Stimulated activated naive CD8-positive, alpha-beta T cell treated with anti-CD3 and anti-CD28 coated beads, Interleukin-15, Interleukin-2, amounts not matched to agents 100 ng/mL and 50 ng/mL, for 24 hours (primary cell): Measurements from ENCODE around the gene HS3ST5.
"Not testable (repeated sequence)": the region's sequence is repeated elsewhere in the genome, so short reads cannot be mapped to it uniquely, and the experiment has no call there.

Source experiments
- H3K27ac Mint-ChIP-seq: one replicate; pipeline ENCODE4 v1.8.0; 2021; ENCODE audit warnings: mild to moderate bottlenecking, mixed read lengths
- H3K27me3 Mint-ChIP-seq: one replicate; pipeline ENCODE4 v1.8.0; 2021; ENCODE audit warnings: mixed read lengths
- H3K36me3 Mint-ChIP-seq: one replicate; pipeline ENCODE4 v1.8.0; 2021; ENCODE audit warnings: low read depth, mixed read lengths
- H3K4me1 Mint-ChIP-seq: one replicate; pipeline ENCODE4 v1.8.0; 2021; ENCODE audit warnings: low read depth, mixed read lengths
- H3K4me3 Mint-ChIP-seq: one replicate; pipeline ENCODE4 v1.8.0; 2021; ENCODE audit warnings: mild to moderate bottlenecking, mixed read lengths
- H3K9me3 Mint-ChIP-seq: one replicate; pipeline ENCODE4 v1.8.0; 2021; ENCODE audit warnings: mixed read lengths

The HS3ST5 gene

DNA sequence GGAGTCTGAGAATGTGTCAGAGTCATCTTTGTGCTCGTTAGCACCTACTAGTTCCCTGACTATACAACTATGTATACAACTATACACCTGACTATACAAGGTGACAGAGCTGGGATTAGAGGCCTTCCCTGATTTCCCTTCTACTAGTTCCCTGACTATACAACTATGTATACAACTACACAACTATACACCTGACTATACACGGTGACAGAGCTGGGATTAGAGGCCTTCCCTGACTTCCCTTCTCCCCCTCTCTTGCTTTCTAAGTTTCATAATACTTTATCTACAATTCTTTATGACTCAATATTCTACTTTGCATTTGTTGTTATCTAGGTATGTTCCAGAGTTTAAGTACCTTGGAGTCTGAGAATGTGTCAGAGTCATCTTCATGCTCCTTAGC lies 68.0 kb downstream of the HS3ST5 start:
- H3K4me1 Mint-ChIP-seq, result no peaks in the 10 kb centered on the region
- H3K36me3 Mint-ChIP-seq, result no peaks in the 10 kb centered on the region
- H3K9me3 Mint-ChIP-seq, result no peaks in the 10 kb centered on the region
- no peak overlapping the region for H3K4me3 Mint-ChIP-seq
- H3K27ac Mint-ChIP-seq, result no peak overlapping the region
- H3K27me3 Mint-ChIP-seq, result peaks cover 4% of the 10 kb centered on the region

DNA sequence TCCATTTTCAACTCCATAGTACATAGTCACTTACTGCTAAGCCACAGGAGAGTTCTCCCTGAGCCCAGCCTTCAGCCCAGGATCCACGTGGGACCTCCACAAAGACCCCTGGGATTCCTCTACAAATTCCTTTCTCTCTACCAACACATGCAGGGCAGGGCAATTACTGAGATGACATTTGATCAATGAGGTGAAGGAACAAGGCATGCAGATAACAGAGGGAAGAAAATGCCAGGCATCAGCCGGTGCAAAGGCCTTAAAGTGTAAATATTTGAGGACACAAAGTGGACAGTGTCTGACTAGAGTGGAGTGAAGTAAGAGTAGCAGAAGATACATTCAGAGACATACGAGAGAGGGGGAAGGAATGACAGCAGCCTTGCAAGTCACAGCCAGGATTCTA lies 70.2 kb downstream of the HS3ST5 start:
- H3K36me3 Mint-ChIP-seq, result no peaks in the 10 kb centered on the region
- no peak overlapping the region for H3K27ac Mint-ChIP-seq
- H3K9me3 Mint-ChIP-seq, result no peaks in the 10 kb centered on the region
- no peaks in the 10 kb centered on the region for H3K27me3 Mint-ChIP-seq
- no peaks in the 10 kb centered on the region for H3K4me1 Mint-ChIP-seq
- no peak overlapping the region for H3K4me3 Mint-ChIP-seq

DNA sequence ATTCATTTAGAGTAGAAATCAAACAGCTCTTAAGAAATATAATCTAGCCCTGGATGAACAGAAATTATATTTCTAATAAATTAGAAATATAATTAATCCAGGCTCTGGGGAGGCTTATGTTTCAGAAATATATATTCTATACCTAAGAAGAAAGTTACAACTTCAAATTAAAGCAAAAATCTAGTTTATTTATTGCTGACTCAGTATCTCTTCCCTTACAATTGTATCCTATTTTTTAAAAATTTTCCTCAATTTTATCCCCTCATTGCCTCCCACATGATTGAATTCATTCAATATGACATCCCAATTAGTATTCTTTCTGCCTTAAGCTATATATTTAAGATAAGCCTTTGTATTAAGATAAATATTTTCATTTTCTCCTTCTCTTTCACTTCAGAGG lies 71.4 kb downstream of the HS3ST5 start:
- Mint-ChIP-seq H3K27ac (no peak overlapping the region), H3K9me3 (no peaks in the 10 kb centered on the region), H3K4me1 (no peaks in the 10 kb centered on the region), H3K4me3 (no peak overlapping the region), H3K36me3 (no peaks in the 10 kb centered on the region), H3K27me3 (no peaks in the 10 kb centered on the region)

DNA sequence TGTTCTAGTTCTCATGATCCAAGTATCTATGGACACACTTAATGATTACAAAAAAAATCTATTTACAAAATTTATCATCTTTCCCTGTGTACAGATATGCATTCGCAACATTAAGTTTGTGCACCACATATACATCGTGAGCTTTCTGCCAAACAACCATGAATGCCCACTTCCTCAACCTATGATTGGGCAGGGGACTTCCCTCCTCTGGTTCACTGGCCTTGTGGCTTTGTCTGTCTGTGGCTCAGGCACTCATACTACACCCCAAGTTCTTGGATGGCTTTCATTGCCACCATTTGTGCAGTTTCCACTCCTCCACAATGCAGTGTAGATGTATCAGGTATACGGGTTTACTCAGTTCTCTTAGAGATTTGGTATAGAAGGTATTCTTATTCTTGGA lies 74.9 kb downstream of the HS3ST5 start:
- H3K4me1 Mint-ChIP-seq, result no peaks in the 10 kb centered on the region
- no peaks in the 10 kb centered on the region for H3K36me3 Mint-ChIP-seq
- no peak overlapping the region for H3K4me3 Mint-ChIP-seq
- H3K27ac Mint-ChIP-seq, result no peak overlapping the region
- no peaks in the 10 kb centered on the region for H3K9me3 Mint-ChIP-seq
- H3K27me3 Mint-ChIP-seq, result no peaks in the 10 kb centered on the region

DNA sequence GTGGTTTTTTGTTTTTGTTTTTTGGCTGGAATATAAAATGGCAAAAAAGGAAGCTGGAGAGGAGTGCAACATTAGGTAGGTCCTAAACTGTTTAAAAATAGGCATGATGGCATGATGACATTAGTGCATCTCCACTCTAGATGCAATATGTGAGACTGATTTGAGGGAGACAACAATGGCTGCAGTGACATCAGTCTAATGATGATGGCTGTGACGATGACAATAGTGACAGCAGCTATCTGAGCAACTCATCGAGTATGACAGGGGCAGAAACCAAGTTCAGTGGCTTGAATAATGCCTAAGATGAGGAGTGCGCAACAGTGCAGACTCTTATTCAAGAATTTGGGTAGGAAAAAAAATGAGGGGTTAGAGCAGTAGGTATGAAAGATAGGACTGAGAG lies 82.0 kb downstream of the HS3ST5 start:
- Mint-ChIP-seq H3K27ac (no peak overlapping the region), H3K27me3 (no peaks in the 10 kb centered on the region), H3K4me3 (no peak overlapping the region), H3K4me1 (no peaks in the 10 kb centered on the region), H3K36me3 (no peaks in the 10 kb centered on the region), H3K9me3 (peaks cover 4% of the 10 kb centered on the region)

DNA sequence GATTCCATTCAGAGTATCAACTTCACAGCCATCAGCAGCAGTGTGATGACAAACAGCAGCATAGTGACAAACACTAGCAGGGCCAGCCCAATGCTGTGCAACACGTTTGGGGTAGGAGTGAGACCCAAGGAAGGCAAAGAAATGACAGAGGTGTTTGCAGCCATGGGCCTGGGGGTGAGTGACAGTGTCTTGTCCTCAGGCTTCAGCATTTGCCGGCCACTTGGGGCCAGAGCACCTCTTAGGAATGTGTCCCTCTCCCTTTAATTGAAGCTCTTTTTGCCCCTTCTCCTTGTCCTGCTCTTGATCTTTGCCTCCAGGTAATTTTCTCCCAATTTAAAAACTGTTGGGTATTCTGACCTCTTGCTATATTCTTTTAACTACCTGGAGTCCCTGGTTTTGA lies 84.4 kb downstream of the HS3ST5 start:
- no peak overlapping the region for H3K4me3 Mint-ChIP-seq
- no peaks in the 10 kb centered on the region for H3K36me3 Mint-ChIP-seq
- peaks cover 7% of the 10 kb centered on the region for H3K9me3 Mint-ChIP-seq
- no peaks in the 10 kb centered on the region for H3K27me3 Mint-ChIP-seq
- H3K27ac Mint-ChIP-seq, result no peak overlapping the region
- no peaks in the 10 kb centered on the region for H3K4me1 Mint-ChIP-seq

DNA sequence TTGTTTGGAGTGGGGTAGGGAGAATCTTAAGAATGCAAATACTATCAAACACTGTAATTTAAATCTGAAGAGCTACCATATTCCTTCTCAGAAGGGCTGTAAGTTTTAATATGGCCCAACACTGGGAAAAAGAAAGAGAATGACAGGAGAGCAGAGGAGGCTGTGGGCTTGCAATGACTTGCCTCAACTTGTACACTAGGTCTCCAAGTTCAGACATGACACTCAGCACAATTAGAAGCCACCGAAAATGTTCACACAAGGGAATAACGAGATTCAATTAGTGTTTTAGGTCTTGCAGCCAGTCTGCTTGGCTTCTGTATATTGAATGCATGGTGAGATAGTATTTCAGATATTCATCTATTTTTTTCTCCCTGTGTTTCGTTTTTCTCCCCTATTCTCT lies 89.4 kb downstream of the HS3ST5 start:
- Mint-ChIP-seq H3K9me3 (peaks cover 7% of the 10 kb centered on the region), H3K36me3 (no peaks in the 10 kb centered on the region), H3K27ac (no peak overlapping the region), H3K4me1 (no peaks in the 10 kb centered on the region), H3K4me3 (no peak overlapping the region), H3K27me3 (no peaks in the 10 kb centered on the region)

DNA sequence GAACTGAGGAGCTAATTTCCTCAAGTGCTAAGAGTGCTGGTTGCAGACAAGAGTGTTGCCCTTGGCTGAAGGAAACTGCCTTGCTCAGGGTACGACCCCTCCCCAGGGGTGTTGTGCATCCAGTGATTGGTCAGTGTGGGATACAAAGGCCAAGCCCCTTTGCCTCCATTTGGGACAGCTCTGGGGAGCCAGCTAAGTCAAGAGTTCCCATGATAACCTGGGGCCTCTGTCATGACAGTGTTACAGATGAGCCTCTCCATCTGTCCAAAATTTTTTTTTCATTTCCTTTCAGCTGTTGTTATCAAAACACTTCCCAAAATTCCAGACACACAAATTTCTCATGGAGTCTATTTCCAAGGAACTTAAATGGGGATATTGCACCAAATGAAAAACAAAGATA lies 93.3 kb downstream of the HS3ST5 start:
- no peaks in the 10 kb centered on the region for H3K36me3 Mint-ChIP-seq
- H3K9me3 Mint-ChIP-seq, result peaks cover 3% of the 10 kb centered on the region
- H3K27me3 Mint-ChIP-seq, result no peaks in the 10 kb centered on the region
- H3K4me1 Mint-ChIP-seq, result no peaks in the 10 kb centered on the region
- H3K27ac Mint-ChIP-seq, result no peak overlapping the region
- H3K4me3 Mint-ChIP-seq, result no peak overlapping the region

DNA sequence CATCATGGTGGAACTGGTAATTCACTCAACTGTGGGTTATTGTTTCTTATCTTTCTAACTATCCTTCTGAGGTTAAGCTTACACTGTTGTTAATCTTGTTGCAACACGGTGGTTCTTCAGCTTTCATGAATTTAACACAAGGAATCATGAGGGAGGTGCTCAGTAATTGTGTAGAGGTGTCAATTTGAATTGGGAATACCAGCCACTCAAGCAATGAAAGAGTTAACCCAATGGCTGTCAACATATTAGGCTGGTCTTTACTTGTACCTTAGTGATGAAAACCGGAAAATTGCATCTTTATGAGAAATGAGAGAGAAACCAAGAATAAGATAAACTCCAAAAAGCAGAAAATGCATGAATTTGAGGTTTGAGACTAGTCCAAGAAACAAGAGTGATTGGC lies 95.7 kb downstream of the HS3ST5 start:
- Mint-ChIP-seq H3K36me3 (no peaks in the 10 kb centered on the region), H3K4me3 (no peak overlapping the region), H3K4me1 (no peaks in the 10 kb centered on the region), H3K9me3 (no peaks in the 10 kb centered on the region), H3K27me3 (no peaks in the 10 kb centered on the region), H3K27ac (no peak overlapping the region)

DNA sequence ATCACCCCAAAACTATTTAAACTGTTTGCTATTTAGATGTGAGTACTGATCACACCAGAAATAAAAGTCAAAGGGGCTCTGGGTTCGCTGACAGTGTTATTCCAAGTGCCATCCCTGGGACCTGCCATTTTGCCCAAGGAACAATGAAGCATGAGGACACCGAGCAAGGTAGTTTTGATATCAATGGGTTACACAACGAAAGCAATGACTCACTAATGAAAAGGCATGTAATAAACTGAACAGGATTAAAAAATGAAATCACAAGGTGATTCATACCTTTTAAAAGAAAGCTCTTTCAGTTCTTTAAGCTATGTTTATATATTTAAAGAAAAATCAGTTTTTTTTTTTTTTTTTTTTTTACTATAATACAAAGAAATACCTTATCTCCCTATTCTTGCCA lies 102.0 kb downstream of the HS3ST5 start:
- Mint-ChIP-seq H3K9me3 (no peaks in the 10 kb centered on the region), H3K27ac (no peak overlapping the region), H3K27me3 (no peaks in the 10 kb centered on the region), H3K36me3 (no peaks in the 10 kb centered on the region), H3K4me3 (no peak overlapping the region), H3K4me1 (no peaks in the 10 kb centered on the region)

DNA sequence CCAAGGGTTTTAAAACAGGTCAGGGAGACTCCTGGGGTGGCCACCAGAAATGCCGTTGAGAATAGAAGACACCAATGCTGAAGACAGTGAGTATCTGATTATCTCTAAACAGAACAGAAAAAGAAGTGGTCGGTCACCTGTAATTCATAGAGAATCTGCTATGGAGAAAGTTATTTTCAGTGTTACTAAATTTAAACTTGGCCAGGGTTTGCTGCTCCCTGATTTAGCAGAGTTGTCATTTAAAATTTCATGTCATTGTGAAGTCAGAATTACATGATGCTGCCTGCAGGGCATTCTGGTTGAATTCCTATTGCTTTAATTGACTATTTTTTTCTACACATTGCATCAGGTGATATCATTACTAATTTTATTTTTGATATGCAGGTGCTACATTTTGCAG lies 114.1 kb downstream of the HS3ST5 start:
- Mint-ChIP-seq H3K27ac (no peak overlapping the region), H3K4me1 (no peaks in the 10 kb centered on the region), H3K9me3 (no peaks in the 10 kb centered on the region), H3K27me3 (no peaks in the 10 kb centered on the region), H3K4me3 (no peak overlapping the region), H3K36me3 (no peaks in the 10 kb centered on the region)

DNA sequence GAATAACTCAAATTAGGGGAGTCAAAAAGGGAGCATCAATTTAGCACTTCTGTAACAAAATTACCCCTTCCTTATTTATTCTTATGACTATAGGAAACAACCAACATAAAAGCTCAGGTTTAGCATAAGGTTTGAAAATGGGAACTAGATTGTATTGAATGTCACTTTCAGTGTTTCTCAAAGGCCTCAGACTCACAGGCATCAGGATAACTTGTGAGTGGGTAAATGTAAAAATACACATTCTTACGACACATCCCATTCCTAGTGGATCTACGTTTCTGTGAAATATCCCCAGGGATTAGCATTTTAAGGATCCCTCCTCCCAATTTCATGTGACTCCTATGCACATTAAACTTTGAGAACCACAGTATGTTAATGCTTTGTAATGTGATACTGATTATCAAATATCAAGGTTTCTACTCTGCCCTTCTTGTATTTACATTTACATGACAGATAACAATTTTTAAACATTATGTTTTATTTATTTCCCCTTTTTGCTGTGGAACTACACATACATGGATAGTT lies 114.8 kb downstream of the HS3ST5 start:
- Mint-ChIP-seq H3K27me3 (no peaks in the 10 kb centered on the region), H3K4me3 (no peak overlapping the region), H3K36me3 (no peaks in the 10 kb centered on the region), H3K4me1 (no peaks in the 10 kb centered on the region), H3K9me3 (no peaks in the 10 kb centered on the region), H3K27ac (no peak overlapping the region)

DNA sequence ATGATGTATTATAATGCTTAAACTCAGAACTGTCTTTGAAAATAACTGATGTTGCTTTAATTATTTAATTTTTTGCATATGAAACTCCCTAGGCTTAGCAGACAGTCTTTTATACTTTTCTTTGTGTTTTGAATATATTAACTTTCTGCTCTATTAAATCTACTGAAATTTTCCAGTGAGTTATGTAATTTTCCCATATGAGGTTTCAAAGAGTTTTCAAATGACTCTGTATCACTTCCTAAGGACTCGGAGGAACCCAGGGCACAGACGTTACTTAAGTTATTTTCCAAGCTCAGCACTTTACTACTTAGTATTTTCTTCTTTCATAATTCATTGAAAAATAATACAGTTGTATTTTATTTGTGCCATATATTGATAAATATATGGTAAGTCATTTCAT lies 122.6 kb downstream of the HS3ST5 start:
- H3K4me3 Mint-ChIP-seq, result no peak overlapping the region
- no peaks in the 10 kb centered on the region for H3K4me1 Mint-ChIP-seq
- no peaks in the 10 kb centered on the region for H3K9me3 Mint-ChIP-seq
- no peak overlapping the region for H3K27ac Mint-ChIP-seq
- H3K27me3 Mint-ChIP-seq, result no peaks in the 10 kb centered on the region
- H3K36me3 Mint-ChIP-seq, result no peaks in the 10 kb centered on the region

DNA sequence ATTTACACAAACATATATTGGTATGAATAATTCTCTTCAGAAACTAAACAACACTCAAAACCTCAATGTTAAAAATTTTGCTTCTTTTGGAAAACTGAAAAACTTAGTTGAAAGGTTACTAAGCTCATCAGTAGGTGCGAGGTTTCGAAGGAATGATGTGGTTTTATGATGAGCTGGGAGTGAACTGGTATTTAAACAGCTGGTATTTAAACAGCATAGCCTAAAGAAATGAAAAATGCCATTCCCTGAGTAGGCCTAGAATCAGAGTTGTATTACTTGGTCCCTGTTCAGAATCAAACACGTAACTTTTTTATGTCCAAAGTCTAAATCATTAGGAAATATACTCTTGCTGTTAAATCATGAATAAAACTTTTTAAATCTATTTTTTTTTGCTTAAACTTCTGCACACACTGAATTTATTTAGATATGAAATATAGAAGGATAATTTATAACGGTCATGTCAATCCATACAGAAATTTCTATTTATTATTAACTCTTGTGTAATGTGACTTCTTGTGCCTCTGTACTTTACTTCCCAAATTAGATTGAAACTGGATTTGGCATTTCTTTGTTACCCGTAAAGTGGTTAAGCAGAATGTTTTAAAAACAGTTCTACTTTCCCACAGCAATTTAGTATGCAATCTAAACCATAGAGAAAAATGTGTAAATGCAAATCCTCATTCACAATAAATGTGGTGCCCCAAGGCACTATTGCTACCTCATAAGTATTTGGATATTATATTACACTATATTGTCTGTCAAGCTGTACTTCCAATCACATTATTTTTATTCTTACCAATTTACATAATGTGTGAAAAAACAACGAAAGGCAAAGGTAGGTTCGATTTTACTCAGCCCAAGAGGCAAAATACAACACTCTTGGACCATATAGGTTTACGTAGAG lies 124.1 kb downstream of the HS3ST5 start:
- H3K27me3 Mint-ChIP-seq, result no peaks in the 10 kb centered on the region
- H3K9me3 Mint-ChIP-seq, result no peaks in the 10 kb centered on the region
- no peaks in the 10 kb centered on the region for H3K4me1 Mint-ChIP-seq
- no peaks in the 10 kb centered on the region for H3K36me3 Mint-ChIP-seq
- H3K4me3 Mint-ChIP-seq, result no peak overlapping the region
- no peak overlapping the region for H3K27ac Mint-ChIP-seq

DNA sequence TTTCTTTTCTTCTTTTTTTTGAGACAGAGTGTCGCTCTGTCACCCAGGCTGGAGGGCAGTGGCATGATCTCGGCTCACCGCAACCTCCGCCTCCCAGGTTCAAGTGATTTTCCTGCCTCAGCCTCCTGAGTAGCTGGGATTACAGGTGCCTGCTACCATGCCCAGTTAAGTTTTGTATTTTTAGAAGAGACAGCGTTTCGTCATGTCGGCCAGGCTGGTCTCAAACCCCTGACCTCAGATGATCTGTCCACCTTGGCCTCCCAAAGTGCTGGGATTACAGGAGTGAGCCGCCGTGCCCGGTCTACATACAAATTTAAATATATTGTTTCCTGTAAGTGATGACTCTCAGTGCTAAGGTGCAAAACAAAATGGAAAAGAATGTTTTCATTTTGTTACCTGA lies 124.8 kb downstream of the HS3ST5 start:
- not testable (repeated sequence) for H3K4me1 Mint-ChIP-seq, H3K9me3 Mint-ChIP-seq, H3K36me3 Mint-ChIP-seq, H3K27ac Mint-ChIP-seq, H3K4me3 Mint-ChIP-seq, H3K27me3 Mint-ChIP-seq
